ENCODE data around the gene ELFN1.
A peak's percentile ranks its signal among the peaks of the same experiment; 100 is the strongest.

Gene ELFN1

DNA sequence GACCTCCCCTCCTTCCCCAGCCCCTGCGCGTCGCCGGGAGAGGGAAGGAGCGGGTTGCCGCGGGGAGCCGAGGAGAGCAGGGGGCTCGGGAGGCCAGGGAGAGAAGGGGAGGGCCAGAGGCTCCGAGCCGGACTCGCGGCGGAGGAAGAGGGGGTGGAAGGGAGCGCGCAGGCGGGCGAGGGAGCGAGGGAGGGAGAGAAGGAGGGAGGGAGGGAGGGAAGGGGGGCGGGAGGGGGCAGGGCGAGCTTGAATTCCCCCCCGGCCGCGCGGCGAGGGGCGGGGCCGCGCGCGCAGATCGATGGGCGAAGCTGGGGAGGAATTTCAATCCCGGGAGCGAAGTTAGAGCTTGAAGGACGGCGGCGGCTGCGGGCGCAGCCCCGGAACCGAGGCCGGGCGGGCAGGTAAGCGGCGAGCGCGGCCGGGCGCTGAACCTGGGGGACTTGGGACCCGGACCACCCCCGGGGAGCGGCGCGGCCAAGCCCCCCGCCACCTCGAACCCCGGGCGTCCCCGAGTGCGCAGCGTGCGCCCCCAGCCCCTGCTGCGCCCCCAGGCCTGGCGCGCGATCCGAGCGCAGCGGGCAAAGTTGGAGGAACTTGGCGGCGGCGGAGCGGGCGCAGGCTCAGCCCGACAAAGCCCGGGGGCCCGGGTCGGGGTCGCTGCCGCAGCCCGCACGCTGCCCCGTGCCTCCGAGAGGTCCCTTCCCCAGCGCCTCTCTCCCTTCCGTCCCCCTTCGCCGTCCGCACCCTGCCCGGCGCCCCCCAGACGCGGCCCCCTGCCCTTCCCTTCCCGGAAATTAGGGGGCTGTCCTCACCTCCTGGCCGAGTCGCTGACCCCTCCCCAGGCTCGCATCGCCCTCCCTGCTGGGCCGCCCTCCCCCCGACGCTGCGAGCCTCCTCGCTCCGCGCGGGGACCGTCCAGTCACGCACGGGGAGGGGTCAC lies at the start of gene ELFN1:
Gene ELFN1, plus strand, starts transcription at position 324 of the 940 bp plus-strand sequence. CDS start 74,320 bp downstream, outside the sequence.
- no peak for DNase-seq (ENCODE audit: insufficient read length, low spot score)
- no peak for FAIRE-seq

- DNase-seq (ENCODE audit: insufficient read length, low spot score), result no peak
- no peak for FAIRE-seq
Observed at GRCh38 chr7:1620835-1621234, 49.2 kb upstream of the ELFN1 start.

DNA sequence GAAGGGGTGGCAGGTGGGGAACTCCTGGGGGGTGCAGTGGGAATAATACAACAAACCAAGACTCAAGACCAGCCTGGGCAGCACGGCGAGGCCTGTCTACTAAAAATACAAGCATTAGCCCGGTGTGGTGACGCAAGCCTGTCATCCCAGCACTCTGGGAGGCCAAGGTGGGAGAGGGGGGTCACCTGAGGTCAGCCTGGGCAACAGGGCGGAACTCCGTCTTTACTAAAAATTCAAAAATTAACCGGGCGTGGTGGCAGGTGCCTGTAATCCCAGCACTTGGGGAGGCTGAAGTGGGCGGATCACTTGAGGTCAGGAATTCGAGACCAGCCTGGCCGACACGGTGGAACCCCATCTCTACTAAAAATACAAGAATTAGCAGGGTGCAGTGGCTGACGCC lies 48.4 kb upstream of the ELFN1 start:
- no peak for DNase-seq (ENCODE audit: insufficient read length, low spot score)
- no peak for FAIRE-seq

DNA sequence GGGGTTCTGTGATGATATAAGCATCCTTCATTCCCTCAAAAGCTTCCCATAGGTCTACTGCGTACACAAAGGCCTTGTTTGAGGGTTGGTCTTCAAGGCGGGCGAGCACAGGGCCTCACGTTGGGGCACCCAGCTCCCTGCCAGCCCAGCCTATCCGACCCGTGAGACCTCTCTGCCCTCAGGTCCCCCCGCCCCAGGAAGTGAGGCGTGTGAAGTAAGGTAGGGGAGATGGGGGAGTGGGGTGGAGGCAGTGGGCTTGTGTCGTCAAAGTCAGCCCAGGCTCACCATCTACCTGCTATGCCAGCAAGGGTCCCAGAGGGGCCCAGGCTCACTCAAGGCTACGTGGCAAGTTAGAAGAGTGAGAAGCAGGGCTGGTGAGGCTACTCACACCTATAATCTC lies 47.6 kb upstream of the ELFN1 start:
- no peak for FAIRE-seq
- no peak for DNase-seq (ENCODE audit: insufficient read length, low spot score)

DNA sequence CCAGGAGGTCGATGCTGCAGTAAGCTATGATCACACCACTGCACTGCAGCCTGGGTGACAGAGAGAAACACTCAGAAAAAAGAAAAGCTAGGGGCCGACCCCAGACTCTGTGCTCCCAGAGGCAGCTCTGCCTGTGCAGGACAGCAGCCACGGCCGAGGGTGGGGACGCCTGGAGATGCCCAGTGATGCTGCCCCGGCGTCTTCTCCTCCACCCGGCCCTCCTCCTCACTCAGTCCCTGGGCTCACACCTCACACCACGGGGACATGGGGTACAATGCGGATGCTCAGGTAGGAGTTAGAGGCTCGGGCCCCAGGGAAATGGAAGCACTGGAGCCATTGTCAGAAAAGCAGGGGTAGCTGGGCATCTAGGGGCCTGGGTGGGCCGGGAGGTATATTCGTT lies 46.3 kb upstream of the ELFN1 start:
- FAIRE-seq (no peak), DNase-seq (ENCODE audit: insufficient read length, low spot score) (no peak)

DNA sequence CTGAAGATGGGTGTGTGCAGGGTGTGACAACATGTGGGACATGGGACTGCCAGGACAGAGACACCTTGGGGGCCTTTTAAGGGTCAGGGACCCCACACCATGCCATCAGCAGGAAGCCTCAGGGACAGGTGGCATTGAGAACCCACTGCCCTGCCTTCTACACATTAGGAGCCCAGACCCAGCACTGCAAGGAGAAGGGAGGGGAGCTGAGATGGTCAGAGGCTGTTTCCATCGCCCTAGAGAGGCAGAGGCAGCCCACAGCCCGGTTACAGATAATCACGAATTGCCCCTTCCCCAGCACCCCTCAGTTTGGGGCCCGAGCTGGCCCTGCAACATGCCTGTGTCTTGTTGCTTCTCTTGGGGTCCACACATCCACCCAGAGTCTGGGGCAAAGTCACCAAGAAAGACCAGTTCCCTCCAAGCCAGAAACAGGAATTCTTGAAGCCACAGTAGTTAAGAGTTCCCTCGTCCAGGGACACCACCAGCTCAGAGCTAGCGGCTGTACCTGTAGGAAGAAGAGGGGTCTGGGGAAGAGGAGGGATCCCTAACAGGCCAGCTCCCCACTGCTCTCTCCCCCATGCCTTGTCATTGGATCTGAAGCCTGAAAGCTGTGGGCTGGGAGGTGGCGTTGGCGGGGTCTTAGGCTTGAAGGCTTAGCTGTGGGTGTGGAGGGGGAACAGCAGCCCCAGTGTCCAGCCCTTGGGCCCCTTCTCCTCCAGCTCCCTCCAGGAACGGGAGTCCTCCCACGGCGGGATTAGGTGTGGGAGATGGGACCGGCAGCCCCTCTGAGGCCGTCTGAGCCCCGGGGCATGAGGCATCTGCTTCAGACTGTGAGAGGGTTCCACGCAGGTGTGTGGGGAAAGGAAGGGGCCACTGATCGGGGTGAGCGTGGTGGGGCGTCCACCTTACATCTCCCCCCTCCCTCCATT lies 44.8 kb upstream of the ELFN1 start:
- FAIRE-seq, result no peak
- no peak for DNase-seq (ENCODE audit: insufficient read length, low spot score)

DNA sequence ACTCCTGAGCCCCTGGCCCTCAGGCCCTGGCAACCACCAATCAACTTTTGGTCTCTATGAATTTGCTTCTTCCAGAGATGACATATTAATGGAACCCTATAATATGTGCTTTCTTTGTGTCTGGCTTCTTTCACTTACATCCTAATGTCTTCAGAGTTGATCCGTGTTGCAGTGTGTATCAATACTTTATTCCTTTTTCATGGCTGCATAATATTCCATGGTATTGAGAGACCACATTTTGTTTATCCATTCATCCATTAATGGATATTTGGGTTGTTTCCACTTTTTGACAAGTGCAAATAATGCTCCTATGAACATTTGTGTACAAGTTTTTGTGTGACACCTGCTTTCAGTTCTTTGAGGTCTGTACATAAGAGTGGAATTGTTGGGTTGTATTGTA lies 43.3 kb upstream of the ELFN1 start:
- FAIRE-seq (no peak), DNase-seq (ENCODE audit: insufficient read length, low spot score) (no peak)

GRCh38 chr7:1630700-1631336 lies 39.3 kb upstream of the ELFN1 start:
- no peak for DNase-seq (ENCODE audit: insufficient read length, low spot score)
- peak; percentile 94 for FAIRE-seq

DNA sequence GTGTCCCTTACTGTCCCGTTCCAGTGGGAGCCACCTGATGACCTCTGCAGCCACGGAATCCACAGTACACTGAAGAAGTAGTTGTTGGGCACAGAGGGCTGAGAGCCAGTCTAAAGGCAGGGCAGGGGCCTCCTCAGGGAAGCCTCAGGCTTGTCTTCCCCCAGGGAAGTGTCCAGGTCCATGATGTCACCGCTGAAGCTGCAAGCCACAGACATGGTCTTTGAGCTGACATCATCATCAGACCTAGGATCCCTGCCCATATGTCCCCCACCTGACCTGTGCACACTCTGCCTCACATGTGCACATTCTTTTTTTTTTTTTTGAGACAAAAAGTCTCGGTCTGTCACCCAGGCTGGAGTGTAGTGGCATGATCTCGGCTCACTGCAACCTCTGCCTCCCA lies 38.4 kb upstream of the ELFN1 start:
- no peak for DNase-seq (ENCODE audit: insufficient read length, low spot score)
- no peak for FAIRE-seq

GRCh38 chr7:1632506-1632905 lies 37.6 kb upstream of the ELFN1 start:
- peak; percentile 46 for FAIRE-seq
- DNase-seq (ENCODE audit: insufficient read length, low spot score), result no peak

DNA sequence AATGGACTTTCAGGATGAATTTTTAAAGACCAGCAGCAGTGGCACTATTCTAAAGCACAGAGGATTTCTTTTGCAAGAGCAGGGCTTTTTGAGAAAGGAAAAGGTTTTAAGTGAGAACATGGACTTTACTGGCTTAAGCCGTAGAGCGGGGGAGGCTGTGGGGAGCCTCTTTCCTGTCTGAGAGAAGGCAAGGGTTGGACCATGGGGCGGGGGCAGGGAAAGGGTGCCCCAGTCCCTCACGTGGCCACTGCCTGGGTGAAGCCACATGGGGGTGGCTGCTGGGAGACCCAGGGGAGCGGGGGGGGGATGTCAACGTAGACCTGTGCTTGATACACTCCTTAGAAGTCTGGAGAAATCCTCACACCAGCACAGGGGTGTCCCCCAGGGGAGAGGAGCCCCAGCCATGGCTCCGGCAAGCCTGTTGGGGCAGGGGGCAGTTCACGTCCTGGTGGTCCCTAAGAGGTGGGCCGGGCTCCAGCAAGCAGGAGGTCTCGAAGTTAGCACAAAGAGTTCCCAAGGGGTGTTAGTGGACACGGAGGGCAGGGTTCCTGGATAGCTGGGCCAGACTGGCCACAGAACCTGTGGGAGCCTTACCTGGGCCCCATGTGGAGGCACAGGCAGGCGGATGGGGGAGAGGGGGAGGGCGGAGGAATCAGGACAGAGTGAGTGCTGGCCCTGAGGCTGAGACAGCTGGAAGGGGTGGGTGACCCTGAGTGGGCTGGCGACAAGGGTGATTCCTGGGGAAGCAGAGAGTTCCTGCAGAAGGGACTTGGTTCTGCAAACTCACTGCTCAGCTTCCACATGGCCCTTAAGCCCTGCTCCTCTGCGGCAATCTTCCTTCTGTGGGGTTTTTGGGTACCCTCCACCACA lies 36.9 kb upstream of the ELFN1 start:
- no peak for FAIRE-seq

DNA sequence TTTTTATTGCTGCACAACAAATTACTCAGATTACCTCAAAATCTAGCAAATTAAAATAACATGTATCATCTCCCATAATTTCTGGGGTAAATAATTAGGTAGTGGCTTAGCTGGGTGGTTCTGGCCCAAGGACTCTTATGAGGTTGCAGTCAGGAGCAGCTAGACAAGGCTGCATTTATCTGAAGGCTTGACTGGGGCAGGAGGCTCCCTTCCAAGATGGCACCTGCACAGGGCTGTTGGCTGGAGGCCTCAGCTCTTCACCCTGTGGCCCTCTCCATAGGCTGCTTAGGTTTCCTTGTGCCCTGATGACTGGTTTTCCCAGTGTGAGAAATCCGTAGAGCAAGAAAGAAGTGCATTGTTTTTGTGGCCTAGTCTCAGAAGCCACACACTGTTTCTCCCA lies 34.7 kb upstream of the ELFN1 start:
- FAIRE-seq (no peak), DNase-seq (ENCODE audit: insufficient read length, low spot score) (no peak)

More for the DNA sequence above, 36.9 kb upstream of the ELFN1 start:
- DNase-seq (ENCODE audit: insufficient read length, low spot score), result no peak

- no peak for DNase-seq (ENCODE audit: insufficient read length, low spot score)
- no peak for FAIRE-seq
Observed at GRCh38 chr7:1637155-1637554, 32.9 kb upstream of the ELFN1 start.

- DNase-seq (ENCODE audit: insufficient read length, low spot score) (no peak), FAIRE-seq (no peak)
Observed at GRCh38 chr7:1638215-1638661, 31.8 kb upstream of the ELFN1 start.

- no peak for FAIRE-seq
Observed at GRCh38 chr7:1639071-1639470, 31.0 kb upstream of the ELFN1 start.

DNA sequence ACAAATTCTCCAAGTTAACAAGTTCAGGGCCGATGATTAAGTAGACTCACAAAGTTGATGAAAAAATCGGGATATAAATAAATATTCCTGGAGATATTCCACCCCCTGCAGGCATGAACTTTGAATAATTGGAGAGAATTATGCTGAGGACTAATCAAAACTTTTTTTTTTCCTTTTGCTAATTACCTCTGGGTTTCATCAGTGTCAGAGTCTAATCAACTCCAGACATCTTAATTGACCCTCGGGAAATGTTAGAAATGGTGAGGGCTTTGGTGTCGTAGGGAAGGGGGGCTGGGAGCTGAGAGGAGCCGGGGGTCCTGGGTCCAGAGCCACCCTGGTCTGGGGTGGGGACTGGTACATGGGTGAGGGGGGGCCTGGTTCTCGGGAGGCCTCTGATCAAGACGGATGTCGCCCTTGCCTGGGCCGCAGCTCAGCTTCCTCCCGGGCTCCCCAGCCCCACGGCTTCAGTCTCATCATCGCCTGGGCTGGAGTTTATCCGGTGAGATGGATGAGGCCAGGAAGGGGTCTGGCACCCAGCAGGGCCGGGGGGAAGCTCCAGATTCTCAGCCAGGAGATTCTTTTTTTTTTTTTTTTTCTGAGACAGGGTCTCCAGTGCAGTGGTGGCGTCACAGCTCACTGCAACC lies 30.4 kb upstream of the ELFN1 start:
- no peak for DNase-seq (ENCODE audit: insufficient read length, low spot score)
- FAIRE-seq, result no peak

More at GRCh38 chr7:1639071-1639470, 31.0 kb upstream of the ELFN1 start:
- DNase-seq (ENCODE audit: insufficient read length, low spot score), result no peak

DNA sequence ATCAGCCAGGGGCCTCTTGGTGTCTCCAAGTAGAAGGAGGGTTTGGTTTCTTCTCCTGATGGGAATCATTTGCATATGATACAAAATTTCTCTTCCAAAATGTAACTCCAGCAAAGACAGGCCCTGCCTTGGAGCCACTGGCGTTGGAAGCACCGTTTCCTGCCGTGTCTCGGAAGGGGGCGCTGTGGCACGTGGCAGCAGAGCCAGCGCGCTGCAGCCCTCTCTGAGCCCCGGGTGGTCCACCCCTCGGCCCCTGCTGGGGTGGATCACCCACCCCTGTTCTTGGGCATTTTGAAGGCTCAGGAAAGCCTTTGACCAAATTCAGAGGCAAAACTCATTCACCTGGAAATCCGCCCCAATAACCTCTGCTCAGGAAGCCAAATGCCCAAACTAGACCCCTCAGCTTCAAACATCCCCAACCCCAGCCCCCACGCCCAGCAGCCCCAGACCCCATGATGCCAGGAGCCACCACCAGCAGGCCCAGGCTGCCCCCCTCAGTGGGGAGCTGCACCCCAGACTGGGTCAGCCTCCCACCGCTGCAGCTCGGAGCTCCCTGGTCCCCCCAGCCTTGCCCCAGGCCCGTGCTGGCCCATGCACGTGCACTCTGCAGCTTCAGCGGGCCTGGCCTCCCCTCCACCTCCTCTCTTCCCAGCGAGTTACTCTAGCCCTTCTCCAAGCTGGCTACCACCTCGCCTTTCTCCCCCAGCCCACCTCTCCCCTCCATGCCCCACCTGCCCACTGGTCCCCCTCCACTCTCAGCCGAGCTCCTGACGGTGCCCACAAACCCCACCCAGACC lies 29.5 kb upstream of the ELFN1 start:
- no peak for FAIRE-seq
- DNase-seq (ENCODE audit: insufficient read length, low spot score), result no peak

GRCh38 chr7:1641173-1641572 lies 28.9 kb upstream of the ELFN1 start:
- FAIRE-seq, result no peak
- no peak for DNase-seq (ENCODE audit: insufficient read length, low spot score)
